ENCODE results near the gene UBE4B.

Gene UBE4B

GRCh38 chr1:10171995-10172669 is 139.4 kb downstream of the UBE4B start:
- Histone ChIP-seq H3K36me3 (ENCODE audit: control insufficient read depth in 2 of 2, insufficient read depth in 2 of 2, low read length in 2 of 2) (peaks cover 40 to 47% of the 10 kb centered on the region in 2 donors), H3K27ac (ENCODE audit: low read length) (no peak overlapping the region), H3K4me3 (ENCODE audit: low read length in 2 of 2) (no peak overlapping the region), H3K9me3 (ENCODE audit: control insufficient read depth in 2 of 2, low read length in 2 of 2) (peaks cover 0 to 2% of the 10 kb centered on the region in 2 donors), H3K4me1 (ENCODE audit: control insufficient read depth, insufficient read depth, low read length) (no peaks in the 10 kb centered on the region), H3K27me3 (ENCODE audit: control insufficient read depth in 1 of 2, insufficient read depth in 2 of 2, low read length in 2 of 2) (no peaks in the 10 kb centered on the region), H3K9ac (ENCODE audit: low read length in 2 of 2) (no peak overlapping the region)

- Histone ChIP-seq H3K36me3 (ENCODE audit: control insufficient read depth in 2 of 2, insufficient read depth in 2 of 2, low read length in 2 of 2) (peaks cover 31 to 40% of the 10 kb centered on the region in 2 donors), H3K4me1 (ENCODE audit: control insufficient read depth, insufficient read depth, low read length) (no peaks in the 10 kb centered on the region), H3K27ac (ENCODE audit: low read length) (no peak overlapping the region), H3K9me3 (ENCODE audit: control insufficient read depth in 2 of 2, low read length in 2 of 2) (peaks cover 0 to 2% of the 10 kb centered on the region in 2 donors), H3K4me3 (ENCODE audit: low read length in 2 of 2) (no peak overlapping the region), H3K27me3 (ENCODE audit: control insufficient read depth in 1 of 2, insufficient read depth in 2 of 2, low read length in 2 of 2) (no peaks in the 10 kb centered on the region), H3K9ac (ENCODE audit: low read length in 2 of 2) (no peak overlapping the region)
Observed at GRCh38 chr1:10173582-10173981, 140.8 kb downstream of the UBE4B start.

GRCh38 chr1:10177876-10178275 is 145.1 kb downstream of the UBE4B start:
- Histone ChIP-seq H3K4me3 (ENCODE audit: low read length in 2 of 2) (no peak overlapping the region), H3K36me3 (ENCODE audit: control insufficient read depth in 2 of 2, insufficient read depth in 2 of 2, low read length in 2 of 2) (peaks cover 15 to 31% of the 10 kb centered on the region in 2 donors), H3K4me1 (ENCODE audit: control insufficient read depth, insufficient read depth, low read length) (no peaks in the 10 kb centered on the region), H3K9ac (ENCODE audit: low read length in 2 of 2) (no peak overlapping the region), H3K27ac (ENCODE audit: low read length) (no peak overlapping the region), H3K27me3 (ENCODE audit: control insufficient read depth in 1 of 2, insufficient read depth in 2 of 2, low read length in 2 of 2) (no peaks in the 10 kb centered on the region), H3K9me3 (ENCODE audit: control insufficient read depth in 2 of 2, low read length in 2 of 2) (peaks cover 0 to 2% of the 10 kb centered on the region in 2 donors)

GRCh38 chr1:10178597-10179405 is 146.0 kb downstream of the UBE4B start:
- Histone ChIP-seq H3K36me3 (ENCODE audit: control insufficient read depth in 2 of 2, insufficient read depth in 2 of 2, low read length in 2 of 2) (peaks cover 11 to 26% of the 10 kb centered on the region in 2 donors), H3K9ac (ENCODE audit: low read length in 2 of 2) (no peak overlapping the region)

GRCh38 chr1:10179406-10180091 is 146.8 kb downstream of the UBE4B start:
- peaks cover 0 to 2% of the 10 kb centered on the region in 2 donors for H3K9me3 ChIP-seq (ENCODE audit: control insufficient read depth in 2 of 2, low read length in 2 of 2)
- peaks cover 11 to 26% of the 10 kb centered on the region in 2 donors for H3K36me3 ChIP-seq (ENCODE audit: control insufficient read depth in 2 of 2, insufficient read depth in 2 of 2, low read length in 2 of 2)
- H3K27me3 ChIP-seq (ENCODE audit: control insufficient read depth in 1 of 2, insufficient read depth in 2 of 2, low read length in 2 of 2) = no peaks in the 10 kb centered on the region
- H3K4me3 ChIP-seq (ENCODE audit: low read length in 2 of 2) = no peak overlapping the region
- H3K9ac ChIP-seq (ENCODE audit: low read length in 2 of 2) = no peak overlapping the region
- H3K27ac ChIP-seq (ENCODE audit: low read length) = no peak overlapping the region
- no peaks in the 10 kb centered on the region for H3K4me1 ChIP-seq (ENCODE audit: control insufficient read depth, insufficient read depth, low read length)

More at GRCh38 chr1:10178597-10179405, 146.0 kb downstream of the UBE4B start:
- Histone ChIP-seq H3K27ac (ENCODE audit: low read length) (no peak overlapping the region), H3K27me3 (ENCODE audit: control insufficient read depth in 1 of 2, insufficient read depth in 2 of 2, low read length in 2 of 2) (no peaks in the 10 kb centered on the region), H3K4me3 (ENCODE audit: low read length in 2 of 2) (no peak overlapping the region), H3K9me3 (ENCODE audit: control insufficient read depth in 2 of 2, low read length in 2 of 2) (peaks cover 0 to 2% of the 10 kb centered on the region in 2 donors), H3K4me1 (ENCODE audit: control insufficient read depth, insufficient read depth, low read length) (no peaks in the 10 kb centered on the region)

GRCh38 chr1:10181154-10181553 is 148.4 kb downstream of the UBE4B start:
- Histone ChIP-seq H3K9me3 (ENCODE audit: control insufficient read depth in 2 of 2, low read length in 2 of 2) (no peaks in the 10 kb centered on the region), H3K4me3 (ENCODE audit: low read length in 2 of 2) (no peak overlapping the region), H3K4me1 (ENCODE audit: control insufficient read depth, insufficient read depth, low read length) (no peaks in the 10 kb centered on the region), H3K36me3 (ENCODE audit: control insufficient read depth in 2 of 2, insufficient read depth in 2 of 2, low read length in 2 of 2) (peaks cover 11 to 23% of the 10 kb centered on the region in 2 donors), H3K27me3 (ENCODE audit: control insufficient read depth in 1 of 2, insufficient read depth in 2 of 2, low read length in 2 of 2) (no peaks in the 10 kb centered on the region), H3K27ac (ENCODE audit: low read length) (no peak overlapping the region), H3K9ac (ENCODE audit: low read length in 2 of 2) (no peak overlapping the region)

- Histone ChIP-seq H3K4me1 (ENCODE audit: control insufficient read depth, insufficient read depth, low read length) (no peaks in the 10 kb centered on the region), H3K36me3 (ENCODE audit: control insufficient read depth in 2 of 2, insufficient read depth in 2 of 2, low read length in 2 of 2) (peaks cover 3 to 6% of the 10 kb centered on the region in 2 donors), H3K9me3 (ENCODE audit: control insufficient read depth in 2 of 2, low read length in 2 of 2) (no peaks in the 10 kb centered on the region), H3K9ac (ENCODE audit: low read length in 2 of 2) (no peak overlapping the region), H3K27ac (ENCODE audit: low read length) (no peak overlapping the region), H3K27me3 (ENCODE audit: control insufficient read depth in 1 of 2, insufficient read depth in 2 of 2, low read length in 2 of 2) (no peaks in the 10 kb centered on the region), H3K4me3 (ENCODE audit: low read length in 2 of 2) (no peak overlapping the region)
Observed at GRCh38 chr1:10185759-10186158, 153.0 kb downstream of the UBE4B start.

- Histone ChIP-seq H3K9me3 (ENCODE audit: control insufficient read depth in 2 of 2, low read length in 2 of 2) (no peaks in the 10 kb centered on the region), H3K27ac (ENCODE audit: low read length) (no peak overlapping the region), H3K36me3 (ENCODE audit: control insufficient read depth in 2 of 2, insufficient read depth in 2 of 2, low read length in 2 of 2) (peaks cover 0 to 4% of the 10 kb centered on the region in 2 donors), H3K27me3 (ENCODE audit: control insufficient read depth in 1 of 2, insufficient read depth in 2 of 2, low read length in 2 of 2) (no peaks in the 10 kb centered on the region), H3K4me3 (ENCODE audit: low read length in 2 of 2) (no peak overlapping the region), H3K4me1 (ENCODE audit: control insufficient read depth, insufficient read depth, low read length) (no peaks in the 10 kb centered on the region), H3K9ac (ENCODE audit: low read length in 2 of 2) (no peak overlapping the region)
Observed at GRCh38 chr1:10186331-10187025, 153.7 kb downstream of the UBE4B start.

- no peak overlapping the region for H3K27ac ChIP-seq (ENCODE audit: low read length)
- no peak overlapping the region for H3K9ac ChIP-seq (ENCODE audit: low read length in 2 of 2)
- H3K9me3 ChIP-seq (ENCODE audit: control insufficient read depth in 2 of 2, low read length in 2 of 2) = no peaks in the 10 kb centered on the region
- H3K36me3 ChIP-seq (ENCODE audit: control insufficient read depth in 2 of 2, insufficient read depth in 2 of 2, low read length in 2 of 2) = peaks cover 0 to 4% of the 10 kb centered on the region in 2 donors
- H3K4me1 ChIP-seq (ENCODE audit: control insufficient read depth, insufficient read depth, low read length) = no peaks in the 10 kb centered on the region
- H3K4me3 ChIP-seq (ENCODE audit: low read length in 2 of 2) = no peak overlapping the region
- H3K27me3 ChIP-seq (ENCODE audit: control insufficient read depth in 1 of 2, insufficient read depth in 2 of 2, low read length in 2 of 2) = no peaks in the 10 kb centered on the region
Observed at GRCh38 chr1:10187026-10187334, 154.2 kb downstream of the UBE4B start.

GRCh38 chr1:10188133-10188650 is 155.4 kb downstream of the UBE4B start:
- no peak overlapping the region for H3K4me3 ChIP-seq (ENCODE audit: low read length in 2 of 2)
- H3K27me3 ChIP-seq (ENCODE audit: control insufficient read depth in 1 of 2, insufficient read depth in 2 of 2, low read length in 2 of 2) = no peaks in the 10 kb centered on the region
- H3K9me3 ChIP-seq (ENCODE audit: control insufficient read depth in 2 of 2, low read length in 2 of 2) = no peaks in the 10 kb centered on the region
- H3K36me3 ChIP-seq (ENCODE audit: control insufficient read depth in 2 of 2, insufficient read depth in 2 of 2, low read length in 2 of 2) = peaks cover 0 to 4% of the 10 kb centered on the region in 2 donors
- H3K27ac ChIP-seq (ENCODE audit: low read length) = no peak overlapping the region
- H3K4me1 ChIP-seq (ENCODE audit: control insufficient read depth, insufficient read depth, low read length) = no peaks in the 10 kb centered on the region
- no peak overlapping the region for H3K9ac ChIP-seq (ENCODE audit: low read length in 2 of 2)
